ENCODE results near the gene CDH26. TPM values are rescaled to one million over a fixed set of nuclear protein-coding genes. Genes with fewer than 3 reads are reported as not detected.

The CDH26 gene
- total RNA-seq, 1 experiment from 2014 or later = 1.1 TPM

- no peak overlapping the region for H3K27ac Mint-ChIP-seq (ENCODE audit: unreplicated experiment)
- H3K9me3 Mint-ChIP-seq (ENCODE audit: low read depth, unreplicated experiment) = peaks cover 3% of the 10 kb centered on the region
- no peaks in the 10 kb centered on the region for H3K27me3 Mint-ChIP-seq (ENCODE audit: unreplicated experiment)
- TF ChIP-seq, protein P1, sequence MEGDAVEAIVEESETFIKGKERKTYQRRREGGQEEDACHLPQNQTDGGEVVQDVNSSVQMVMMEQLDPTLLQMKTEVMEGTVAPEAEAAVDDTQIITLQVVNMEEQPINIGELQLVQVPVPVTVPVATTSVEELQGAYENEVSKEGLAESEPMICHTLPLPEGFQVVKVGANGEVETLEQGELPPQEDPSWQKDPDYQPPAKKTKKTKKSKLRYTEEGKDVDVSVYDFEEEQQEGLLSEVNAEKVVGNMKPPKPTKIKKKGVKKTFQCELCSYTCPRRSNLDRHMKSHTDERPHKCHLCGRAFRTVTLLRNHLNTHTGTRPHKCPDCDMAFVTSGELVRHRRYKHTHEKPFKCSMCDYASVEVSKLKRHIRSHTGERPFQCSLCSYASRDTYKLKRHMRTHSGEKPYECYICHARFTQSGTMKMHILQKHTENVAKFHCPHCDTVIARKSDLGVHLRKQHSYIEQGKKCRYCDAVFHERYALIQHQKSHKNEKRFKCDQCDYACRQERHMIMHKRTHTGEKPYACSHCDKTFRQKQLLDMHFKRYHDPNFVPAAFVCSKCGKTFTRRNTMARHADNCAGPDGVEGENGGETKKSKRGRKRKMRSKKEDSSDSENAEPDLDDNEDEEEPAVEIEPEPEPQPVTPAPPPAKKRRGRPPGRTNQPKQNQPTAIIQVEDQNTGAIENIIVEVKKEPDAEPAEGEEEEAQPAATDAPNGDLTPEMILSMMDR (IDR thresholded peaks at IDR 0.05; ENCODE audit: unreplicated experiment) = no peak
- CTCF ChIA-PET = no interaction called here
- H3K4me1 Mint-ChIP-seq (ENCODE audit: low read depth, unreplicated experiment) = no peaks in the 10 kb centered on the region
- intact Hi-C loops (cut with micrococcal nuclease; ENCODE audit: unreplicated experiment) = no loop called here
- no peak overlapping the region for H3K4me3 Mint-ChIP-seq (ENCODE audit: low read depth, unreplicated experiment)
- BruUV-seq (replicated peaks) = no TSS peak
- no peaks in the 10 kb centered on the region for H3K36me3 Mint-ChIP-seq (ENCODE audit: insufficient read depth, unreplicated experiment)
- no peak for DNase-seq
Measured at GRCh38 chr20:60024801-60025200, 66.6 kb downstream of the CDH26 start.

DNA sequence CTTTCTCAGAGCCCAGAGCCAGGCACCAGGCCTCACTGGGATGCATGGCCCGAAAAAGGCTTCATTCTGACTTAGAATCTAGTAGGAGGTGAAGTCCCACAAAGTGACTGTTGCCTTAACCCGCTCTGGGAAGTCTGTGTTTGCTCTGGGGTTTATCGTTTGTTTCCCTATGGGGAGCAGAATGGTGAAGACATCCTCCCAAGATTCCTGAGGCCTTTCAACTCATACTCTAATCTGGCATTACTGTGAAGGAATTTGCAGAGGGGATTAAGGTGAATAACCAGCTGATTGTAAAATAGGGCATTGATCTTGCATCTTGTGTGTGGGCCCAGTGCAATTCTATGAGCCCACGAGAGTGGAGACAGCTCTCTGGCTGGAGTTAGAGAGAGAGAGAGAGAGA, 67.8 kb downstream of the CDH26 start:
- no peak for DNase-seq
- Mint-ChIP-seq H3K27me3 (ENCODE audit: unreplicated experiment) (no peaks in the 10 kb centered on the region), H3K27ac (ENCODE audit: unreplicated experiment) (no peak overlapping the region), H3K36me3 (ENCODE audit: insufficient read depth, unreplicated experiment) (no peaks in the 10 kb centered on the region), H3K4me1 (ENCODE audit: low read depth, unreplicated experiment) (no peaks in the 10 kb centered on the region), H3K4me3 (ENCODE audit: low read depth, unreplicated experiment) (no peak overlapping the region), H3K9me3 (ENCODE audit: low read depth, unreplicated experiment) (peaks cover 3% of the 10 kb centered on the region)
- BruUV-seq (replicated peaks) = no TSS peak
- intact Hi-C loops (cut with micrococcal nuclease; ENCODE audit: unreplicated experiment) = no loop called here
- TF ChIP-seq, protein P1 (IDR thresholded peaks at IDR 0.05; ENCODE audit: unreplicated experiment) = no peak
- CTCF ChIA-PET = no interaction called here

DNA sequence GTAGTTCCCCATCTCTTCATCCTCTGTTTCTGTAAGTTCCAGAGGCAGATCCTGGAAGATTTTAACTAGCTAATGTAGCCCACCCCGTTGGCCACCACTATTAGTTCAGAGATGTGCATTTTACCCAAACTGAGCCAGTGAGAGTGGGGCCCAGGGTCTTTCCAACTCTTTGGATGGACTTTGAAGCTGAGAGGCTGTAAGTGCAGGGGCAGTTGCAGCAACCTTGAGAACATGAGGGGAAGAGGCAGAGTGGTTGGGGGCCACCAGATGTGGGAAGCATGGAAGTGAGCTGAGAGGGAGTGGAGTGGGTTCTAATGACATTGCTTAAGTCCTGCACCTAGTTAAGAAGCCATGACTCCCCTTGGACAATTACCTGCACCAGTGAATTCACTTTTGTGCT, 72.2 kb downstream of the CDH26 start:
- TF ChIP-seq, protein P1 (IDR thresholded peaks at IDR 0.05; ENCODE audit: unreplicated experiment) = no peak
- Mint-ChIP-seq H3K27me3 (ENCODE audit: unreplicated experiment) (no peaks in the 10 kb centered on the region), H3K4me3 (ENCODE audit: low read depth, unreplicated experiment) (no peak overlapping the region), H3K27ac (ENCODE audit: unreplicated experiment) (no peak overlapping the region), H3K4me1 (ENCODE audit: low read depth, unreplicated experiment) (no peaks in the 10 kb centered on the region), H3K9me3 (ENCODE audit: low read depth, unreplicated experiment) (peaks cover 3% of the 10 kb centered on the region), H3K36me3 (ENCODE audit: insufficient read depth, unreplicated experiment) (no peaks in the 10 kb centered on the region)
- CTCF ChIA-PET = no interaction called here
- no TSS peak for BruUV-seq (replicated peaks)
- intact Hi-C loops (cut with micrococcal nuclease; ENCODE audit: unreplicated experiment) = no loop called here
- no peak for DNase-seq

DNA sequence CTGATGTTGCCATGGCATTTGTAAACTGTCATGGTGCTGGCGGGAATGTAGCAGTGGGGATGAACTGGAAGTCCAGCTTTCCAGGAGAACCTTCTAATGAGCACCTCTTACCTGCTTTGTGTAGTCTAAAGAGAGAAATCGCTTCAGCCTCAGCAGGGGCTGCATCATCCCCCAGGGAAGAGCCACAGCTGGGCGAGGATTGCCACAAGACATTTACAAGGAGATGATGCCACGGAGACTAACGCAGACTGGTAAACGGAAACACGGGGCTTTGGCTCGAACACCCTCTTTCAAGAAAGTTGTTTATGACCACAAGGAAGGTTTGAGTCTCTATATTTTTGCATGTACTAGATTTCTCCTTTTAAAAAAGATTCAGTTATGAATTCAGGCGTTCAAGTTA, 72.9 kb downstream of the CDH26 start:
- H3K4me1 Mint-ChIP-seq (ENCODE audit: low read depth, unreplicated experiment) = no peaks in the 10 kb centered on the region

More for the DNA sequence above, 72.9 kb downstream of the CDH26 start:
- Mint-ChIP-seq H3K27ac (ENCODE audit: unreplicated experiment) (no peak overlapping the region), H3K4me3 (ENCODE audit: low read depth, unreplicated experiment) (no peak overlapping the region), H3K27me3 (ENCODE audit: unreplicated experiment) (no peaks in the 10 kb centered on the region), H3K36me3 (ENCODE audit: insufficient read depth, unreplicated experiment) (no peaks in the 10 kb centered on the region), H3K9me3 (ENCODE audit: low read depth, unreplicated experiment) (peaks cover 5% of the 10 kb centered on the region)
- no peak for DNase-seq
- BruUV-seq (replicated peaks) = no TSS peak
- CTCF ChIA-PET = no interaction called here
- intact Hi-C loops (cut with micrococcal nuclease; ENCODE audit: unreplicated experiment) = no loop called here
- TF ChIP-seq, protein P1 (IDR thresholded peaks at IDR 0.05; ENCODE audit: unreplicated experiment) = no peak

Data from Calu3 (cell line).